Neural cell (in vitro differentiated cells): ENCODE measurements around the gene AGBL4. TPM values are rescaled to one million over a fixed set of nuclear protein-coding genes. Genes with fewer than 3 reads are reported as not detected.

Source experiments
- H2AFZ ChIP-seq: fragments of 200-600, 300-800 bp; sonication (generic), shearing (Covaris generic); 2 replicates; pipeline ENCODE4 v1.6.0; 2014; ENCODE audit warnings: low read depth, mild to moderate bottlenecking, antibody characterized with exemption, low read length, moderate library complexity
- H3F3A ChIP-seq: fragments of 200-600 bp; shearing (Covaris generic); 2 replicates; pipeline ENCODE4 v1.6.1; 2016; ENCODE audit warnings: mild to moderate bottlenecking, moderate library complexity, mixed read lengths, antibody characterized with exemption, low read length; ENCODE audit not compliant: insufficient read depth, poor library complexity, severe bottlenecking
- H3K27ac ChIP-seq: fragments of 200-600, 300-800 bp; sonication (generic), shearing (Covaris generic); 2 replicates; pipeline ENCODE4 v1.5.1; 2014; ENCODE audit warnings: mild to moderate bottlenecking, low read length, moderate library complexity
- H3K27me3 ChIP-seq: fragments of 300-800, 200-600 bp; sonication (generic), shearing (Covaris generic); 2 replicates; pipeline ENCODE4 v1.6.0; 2014; ENCODE audit warnings: mild to moderate bottlenecking, low read depth, low read length, moderate library complexity; ENCODE audit not compliant: insufficient read depth
- H3K36me3 ChIP-seq: fragments of 300-800, 200-600 bp; sonication (generic), shearing (Covaris generic); 2 replicates; pipeline ENCODE4 v1.5.1; 2014; ENCODE audit warnings: mild to moderate bottlenecking, antibody characterized with exemption, low read length, moderate library complexity; ENCODE audit not compliant: insufficient read depth
- H3K4me2 ChIP-seq: fragments of 300-800, 200-600 bp; sonication (generic), shearing (Covaris generic); 2 replicates; pipeline ENCODE4 v1.6.0; 2014; ENCODE audit warnings: mild to moderate bottlenecking, low read length
- H3K4me3 ChIP-seq: fragments of 300-800, 200-600 bp; sonication (generic), shearing (Covaris generic); 2 replicates; pipeline ENCODE4 v1.5.1; 2014; ENCODE audit warnings: mild to moderate bottlenecking, low read length, moderate library complexity
- H3K79me2 ChIP-seq: fragments of 200-600 bp; shearing (Covaris generic); replicated peaks from 2 replicates; pipeline ENCODE4 v1.6.0; 2014; ENCODE audit warnings: mild to moderate bottlenecking, low read length, moderate library complexity; ENCODE audit not compliant: insufficient read depth
- H3K9ac ChIP-seq: fragments of 300-800, 200-600 bp; sonication (generic), shearing (Covaris generic); 2 replicates; pipeline ENCODE4 v1.6.1; 2016; ENCODE audit warnings: mild to moderate bottlenecking, low read length, mixed read lengths
- H3K9me2 ChIP-seq: fragments of 200-600 bp; shearing (Covaris generic); 2 replicates; pipeline ENCODE4 v1.6.1; 2016; ENCODE audit warnings: mild to moderate bottlenecking, low read length, mixed read lengths; ENCODE audit not compliant: insufficient read depth
- H3K9me3 ChIP-seq: fragments of 200-600, 300-800 bp; sonication (generic), shearing (Covaris generic); 2 replicates; pipeline ENCODE4 v1.6.1; 2016; ENCODE audit warnings: mild to moderate bottlenecking, mixed run types, low read length, moderate library complexity, mixed read lengths
- H4K20me1 ChIP-seq: fragments of 200-600 bp; shearing (Covaris generic); 2 replicates; pipeline ENCODE4 v1.6.1; 2016; ENCODE audit warnings: mild to moderate bottlenecking, mixed run types; ENCODE audit not compliant: insufficient read depth
- CTCF ChIP-seq: fragments of 450-650 bp; IDR thresholded peaks from 2 replicates; pipeline ENCODE4 v1.5.1; 2014; ENCODE audit warnings: antibody characterized with exemption, mild to moderate bottlenecking, moderate library complexity; ENCODE audit not compliant: poor library complexity, severe bottlenecking
- EP300 ChIP-seq: fragments of 450-650 bp; conservative IDR thresholded peaks from 2 replicates; pipeline ENCODE4 v1.6.1; 2014; ENCODE audit warnings: antibody characterized with exemption, mild to moderate bottlenecking, moderate library complexity; ENCODE audit not compliant: poor library complexity, severe bottlenecking
- EZH2 ChIP-seq: fragments of 200-600, 300-800 bp; shearing (Covaris generic), sonication (generic); IDR thresholded peaks from 2 replicates; pipeline ENCODE4 v1.6.1; 2014; ENCODE audit warnings: antibody characterized with exemption, low read length, borderline replicate concordance, mild to moderate bottlenecking; ENCODE audit not compliant: insufficient read depth, poor library complexity, severe bottlenecking
- MXI1 ChIP-seq: fragments of 450-650 bp; conservative IDR thresholded peaks from 2 replicates; pipeline ENCODE4 v1.6.1; 2014; ENCODE audit warnings: antibody characterized with exemption, mild to moderate bottlenecking; ENCODE audit not compliant: poor library complexity, severe bottlenecking
- POLR2AphosphoS5 ChIP-seq: IDR thresholded peaks from 2 replicates; pipeline ENCODE4 v1.6.1; 2012
- RAD21 ChIP-seq: fragments of 450-650 bp; conservative IDR thresholded peaks from 2 replicates; pipeline ENCODE4 v1.6.1; 2014; ENCODE audit warnings: antibody characterized with exemption, mild to moderate bottlenecking, moderate library complexity
- SMC3 ChIP-seq: fragments of 450-650 bp; conservative IDR thresholded peaks from 2 replicates; pipeline ENCODE4 v1.6.1; 2014; ENCODE audit warnings: antibody characterized with exemption, mild to moderate bottlenecking, moderate library complexity; ENCODE audit not compliant: poor library complexity
- TAF1 ChIP-seq: IDR thresholded peaks from 2 replicates; pipeline ENCODE4 v1.6.1; 2012; ENCODE audit warnings: low read depth
- polyA plus RNA-seq: library from polyadenylated mRNA; depleted of rRNA; stranded (reverse); fragments of >200 nt; gene quantifications from 2 replicates; pipeline ENCODE4 v1.2.3, GENCODE V29; 2014
- TF ChIP-seq, protein P1 (sequence below): IDR thresholded peaks from 2 replicates; pipeline ENCODE4 v1.6.1; 2012; ENCODE audit warnings: borderline replicate concordance

AGBL4 gene
- polyA plus RNA-seq, 1 donor from 2014 or later = 1.3 TPM

DNA sequence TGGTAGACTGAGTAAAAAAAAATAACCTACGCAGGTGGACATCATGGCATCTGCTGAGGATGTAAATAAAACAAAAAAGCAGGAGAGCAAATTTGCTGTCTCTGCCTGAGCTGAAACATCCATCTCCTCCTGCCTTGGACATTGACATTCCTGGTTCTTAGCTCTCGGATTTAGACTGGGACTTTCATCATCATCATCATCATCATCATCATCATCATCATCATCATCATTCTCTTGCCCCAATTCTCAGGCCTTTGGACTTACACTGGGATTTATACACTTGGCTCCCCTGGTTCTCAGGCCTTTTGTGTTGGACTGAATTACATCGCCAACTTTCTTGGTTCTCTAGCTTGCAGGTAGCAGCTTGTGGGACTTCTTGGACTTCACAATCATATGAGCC, 938.7 kb downstream of the AGBL4 start:
- TF ChIP-seq RAD21 = no peak
- no peak for TF ChIP-seq TAF1
- TF ChIP-seq MXI1 = no peak
- no peak for TF ChIP-seq POLR2AphosphoS5
- TF ChIP-seq EZH2 = no peak
- TF ChIP-seq, protein P1, sequence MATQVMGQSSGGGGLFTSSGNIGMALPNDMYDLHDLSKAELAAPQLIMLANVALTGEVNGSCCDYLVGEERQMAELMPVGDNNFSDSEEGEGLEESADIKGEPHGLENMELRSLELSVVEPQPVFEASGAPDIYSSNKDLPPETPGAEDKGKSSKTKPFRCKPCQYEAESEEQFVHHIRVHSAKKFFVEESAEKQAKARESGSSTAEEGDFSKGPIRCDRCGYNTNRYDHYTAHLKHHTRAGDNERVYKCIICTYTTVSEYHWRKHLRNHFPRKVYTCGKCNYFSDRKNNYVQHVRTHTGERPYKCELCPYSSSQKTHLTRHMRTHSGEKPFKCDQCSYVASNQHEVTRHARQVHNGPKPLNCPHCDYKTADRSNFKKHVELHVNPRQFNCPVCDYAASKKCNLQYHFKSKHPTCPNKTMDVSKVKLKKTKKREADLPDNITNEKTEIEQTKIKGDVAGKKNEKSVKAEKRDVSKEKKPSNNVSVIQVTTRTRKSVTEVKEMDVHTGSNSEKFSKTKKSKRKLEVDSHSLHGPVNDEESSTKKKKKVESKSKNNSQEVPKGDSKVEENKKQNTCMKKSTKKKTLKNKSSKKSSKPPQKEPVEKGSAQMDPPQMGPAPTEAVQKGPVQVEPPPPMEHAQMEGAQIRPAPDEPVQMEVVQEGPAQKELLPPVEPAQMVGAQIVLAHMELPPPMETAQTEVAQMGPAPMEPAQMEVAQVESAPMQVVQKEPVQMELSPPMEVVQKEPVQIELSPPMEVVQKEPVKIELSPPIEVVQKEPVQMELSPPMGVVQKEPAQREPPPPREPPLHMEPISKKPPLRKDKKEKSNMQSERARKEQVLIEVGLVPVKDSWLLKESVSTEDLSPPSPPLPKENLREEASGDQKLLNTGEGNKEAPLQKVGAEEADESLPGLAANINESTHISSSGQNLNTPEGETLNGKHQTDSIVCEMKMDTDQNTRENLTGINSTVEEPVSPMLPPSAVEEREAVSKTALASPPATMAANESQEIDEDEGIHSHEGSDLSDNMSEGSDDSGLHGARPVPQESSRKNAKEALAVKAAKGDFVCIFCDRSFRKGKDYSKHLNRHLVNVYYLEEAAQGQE = no peak
- Histone ChIP-seq H3K79me2 (no peaks in the 10 kb centered on the region), H3F3A (no peaks in the 10 kb centered on the region), H3K9ac (no peak overlapping the region), H3K9me2 (no peaks in the 10 kb centered on the region), H3K4me2 (no peak overlapping the region), H3K36me3 (no peaks in the 10 kb centered on the region), H3K9me3 (no peaks in the 10 kb centered on the region), H3K27ac (no peak overlapping the region), H3K4me3 (no peak overlapping the region), H2AFZ (no peak overlapping the region), H4K20me1 (no peaks in the 10 kb centered on the region), H3K27me3 (no peaks in the 10 kb centered on the region)

GRCh38 chr1:49060766-49061165, 963.0 kb downstream of the AGBL4 start:
- H3F3A ChIP-seq = no peaks in the 10 kb centered on the region
- H4K20me1 ChIP-seq = no peaks in the 10 kb centered on the region
- H3K4me3 ChIP-seq = no peak overlapping the region
- no peak overlapping the region for H3K9ac ChIP-seq
- no peaks in the 10 kb centered on the region for H3K36me3 ChIP-seq
- H2AFZ ChIP-seq = no peak overlapping the region
- no peaks in the 10 kb centered on the region for H3K9me2 ChIP-seq
- no peak for TF ChIP-seq RAD21
- H3K79me2 ChIP-seq = no peaks in the 10 kb centered on the region
- no peaks in the 10 kb centered on the region for H3K27me3 ChIP-seq
- no peak overlapping the region for H3K4me2 ChIP-seq
- no peak overlapping the region for H3K27ac ChIP-seq
- H3K9me3 ChIP-seq = no peaks in the 10 kb centered on the region

DNA sequence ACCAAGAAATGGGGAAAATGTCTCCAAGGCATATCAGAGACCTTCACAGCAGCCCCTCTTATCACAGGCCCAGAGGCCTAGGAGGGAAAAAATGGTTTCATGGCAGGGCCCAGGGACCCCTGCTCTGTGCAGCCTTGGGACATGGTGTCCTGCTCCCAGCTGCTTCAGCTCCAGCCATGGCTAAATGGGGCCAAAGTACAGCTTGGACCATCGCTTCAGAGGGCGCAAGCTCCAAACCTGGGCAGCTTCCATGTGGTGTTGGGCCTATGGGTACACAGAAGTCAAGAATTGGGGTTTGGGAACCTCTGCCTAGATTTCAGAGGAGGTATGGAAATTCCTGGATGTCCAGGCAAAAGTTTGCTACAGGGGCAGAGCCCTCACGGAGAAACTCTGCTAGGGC, 964.7 kb downstream of the AGBL4 start:
- Histone ChIP-seq H3K4me2 (no peak overlapping the region), H3K36me3 (no peaks in the 10 kb centered on the region), H3K79me2 (no peaks in the 10 kb centered on the region), H2AFZ (no peak overlapping the region), H3K9me3 (no peaks in the 10 kb centered on the region), H3K4me3 (no peak overlapping the region), H3K27ac (no peak overlapping the region), H3K27me3 (no peaks in the 10 kb centered on the region), H3F3A (no peaks in the 10 kb centered on the region), H3K9me2 (no peaks in the 10 kb centered on the region), H3K9ac (no peak overlapping the region), H4K20me1 (no peaks in the 10 kb centered on the region)
- TF ChIP-seq CTCF (no peak), EZH2 (no peak), SMC3 (no peak), TAF1 (no peak), POLR2AphosphoS5 (no peak), MXI1 (no peak), RAD21 (no peak), EP300 (no peak)
- TF ChIP-seq, protein P1 = no peak
